GM21390 (cell line): ENCODE data around the gene ZFAND2B.

ENCODE experiments used
- ATAC-seq: cut with Tn5 transposase; IDR thresholded peaks from one replicate; pipeline ENCODE4 v1.9.1; 2021; ENCODE audit not compliant: unreplicated experiment

Gene ZFAND2B

GRCh38 chr2:219204425-219205164 lies 2.0 kb upstream of the ZFAND2B start:
- no peak for ATAC-seq

GRCh38 chr2:219205165-219205538 lies 1.4 kb upstream of the ZFAND2B start:
- no peak for ATAC-seq

DNA sequence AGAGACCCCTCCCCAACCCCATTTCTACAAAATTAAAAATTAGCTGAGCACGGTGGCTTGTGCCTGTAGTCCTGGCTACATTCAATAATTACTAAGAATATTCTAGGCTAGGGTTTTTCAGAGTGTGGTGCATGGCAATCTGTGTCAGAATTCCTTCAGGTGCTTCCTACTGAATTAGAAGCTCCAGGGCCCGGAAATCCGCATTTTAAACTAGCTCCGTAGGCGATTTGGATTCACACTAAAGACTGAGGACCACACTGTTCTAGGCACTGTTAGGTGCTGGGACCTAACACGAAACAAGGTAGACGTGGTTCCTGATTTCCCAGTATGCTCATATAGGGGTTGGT lies 628 bp upstream of the ZFAND2B start:
- no peak for ATAC-seq

GRCh38 chr2:219207134-219207883 lies 727 bp downstream of the ZFAND2B start:
- ATAC-seq, result no peak

DNA sequence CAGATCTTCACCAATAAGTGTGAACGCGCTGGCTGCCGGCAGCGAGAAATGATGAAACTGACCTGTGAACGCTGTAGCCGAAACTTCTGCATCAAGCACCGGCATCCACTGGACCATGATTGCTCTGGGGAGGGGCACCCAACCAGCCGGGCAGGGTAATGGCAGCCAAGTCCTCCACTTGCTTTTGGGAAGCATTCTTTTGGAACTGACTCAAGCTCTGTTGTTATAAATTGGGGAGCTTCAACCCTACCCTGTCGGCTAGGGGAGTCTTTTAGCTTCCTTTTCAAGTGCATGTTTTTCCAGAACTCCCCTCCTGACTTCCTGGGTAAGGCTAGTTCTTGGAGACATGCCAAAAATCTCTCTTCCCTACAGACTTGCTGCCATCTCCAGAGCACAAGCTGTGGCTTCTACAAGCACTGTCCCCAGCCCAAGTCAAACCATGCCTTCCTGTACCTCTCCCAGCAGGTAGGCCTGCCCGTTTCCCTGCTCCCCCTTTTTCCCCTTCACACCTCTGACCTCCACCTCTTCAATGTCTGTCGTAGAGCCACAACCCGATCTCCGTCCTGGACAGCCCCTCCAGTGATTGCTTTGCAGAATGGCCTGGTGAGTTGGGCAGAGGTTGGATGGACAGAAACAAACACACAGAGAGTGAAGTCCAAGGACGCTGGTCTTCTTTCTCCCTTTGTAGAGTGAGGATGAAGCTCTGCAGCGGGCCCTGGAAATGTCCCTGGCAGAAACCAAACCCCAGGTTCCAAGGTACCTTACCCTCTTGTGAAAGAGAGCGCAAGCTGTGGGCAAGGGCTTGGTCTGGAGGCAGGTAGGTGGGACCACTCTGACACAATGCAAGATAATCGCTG lies 1.5 kb downstream of the ZFAND2B start:
- ATAC-seq, result no peak

- ATAC-seq, result no peak
Measured at GRCh38 chr2:219209236-219210195, 2.9 kb downstream of the ZFAND2B start.

GRCh38 chr2:219210196-219210885 lies 3.8 kb downstream of the ZFAND2B start:
- no peak for ATAC-seq

- no peak for ATAC-seq
Measured at GRCh38 chr2:219210886-219211362, 4.3 kb downstream of the ZFAND2B start.

DNA sequence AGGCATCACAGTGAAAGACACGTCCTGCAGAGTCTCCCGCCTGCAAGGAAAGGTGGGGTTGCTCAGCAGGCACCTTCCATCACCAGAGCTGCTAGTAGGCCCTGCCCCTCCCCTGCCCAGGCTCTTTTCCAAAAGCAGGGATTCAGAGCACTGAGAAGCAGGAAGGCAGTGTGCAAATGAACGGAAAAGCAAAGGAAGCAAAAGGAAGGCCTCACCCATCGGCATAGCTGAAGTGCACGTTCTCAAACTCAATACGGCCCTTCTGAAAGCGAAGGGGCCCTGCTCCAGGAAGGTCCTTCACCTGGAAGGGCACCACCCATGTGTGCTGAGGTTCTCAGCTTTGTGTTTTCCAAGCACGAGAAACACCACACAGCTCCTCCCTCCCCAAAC lies 6.4 kb downstream of the ZFAND2B start:
- ATAC-seq, result no peak

GRCh38 chr2:219213486-219214071 lies 7.0 kb downstream of the ZFAND2B start:
- ATAC-seq, result no peak

DNA sequence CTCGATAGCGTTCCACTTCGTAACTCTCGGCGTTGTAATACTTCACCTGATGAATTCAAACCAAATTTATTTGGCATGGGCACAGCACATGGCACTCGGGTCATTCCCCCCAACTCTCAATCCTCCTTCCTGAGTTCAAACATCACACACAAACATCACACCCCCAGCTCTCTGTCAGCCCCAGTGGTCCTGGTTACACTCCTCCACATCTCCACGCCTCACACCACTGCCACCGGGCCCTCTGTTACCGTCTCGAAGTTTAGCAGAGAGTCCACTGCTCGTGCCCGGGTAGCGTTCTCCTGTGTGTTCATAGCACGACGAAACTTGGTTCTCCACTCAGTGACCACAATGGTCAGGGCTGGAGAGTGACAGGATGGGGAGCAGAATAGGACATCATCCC lies 7.6 kb downstream of the ZFAND2B start:
- ATAC-seq, result no peak

DNA sequence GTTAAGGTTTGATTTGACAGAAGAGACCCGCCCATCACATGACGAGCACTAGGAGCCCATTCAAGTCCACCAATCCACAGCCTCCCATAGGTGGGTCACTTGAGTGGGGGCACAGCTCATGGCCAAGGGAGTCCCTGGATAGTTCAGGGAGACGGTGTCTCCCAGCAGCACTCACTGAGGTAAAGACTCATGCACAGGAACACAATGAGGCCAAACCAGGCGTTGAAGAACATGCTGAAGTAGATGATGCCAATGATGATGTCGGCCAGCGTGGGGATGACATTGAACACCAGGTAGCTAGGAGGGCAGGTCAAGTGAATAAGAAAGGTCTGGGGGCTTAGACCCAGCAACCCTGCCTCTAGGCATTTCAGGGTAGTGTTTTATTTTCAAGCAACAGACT lies 8.2 kb downstream of the ZFAND2B start:
- no peak for ATAC-seq

GRCh38 chr2:219215871-219216534 lies 9.4 kb downstream of the ZFAND2B start:
- no peak for ATAC-seq

- ATAC-seq, result no peak
Measured at GRCh38 chr2:219216535-219216915, 9.9 kb downstream of the ZFAND2B start.

- peak; percentile 35 for ATAC-seq
Measured at GRCh38 chr2:219218217-219218731, 11.7 kb downstream of the ZFAND2B start.

DNA sequence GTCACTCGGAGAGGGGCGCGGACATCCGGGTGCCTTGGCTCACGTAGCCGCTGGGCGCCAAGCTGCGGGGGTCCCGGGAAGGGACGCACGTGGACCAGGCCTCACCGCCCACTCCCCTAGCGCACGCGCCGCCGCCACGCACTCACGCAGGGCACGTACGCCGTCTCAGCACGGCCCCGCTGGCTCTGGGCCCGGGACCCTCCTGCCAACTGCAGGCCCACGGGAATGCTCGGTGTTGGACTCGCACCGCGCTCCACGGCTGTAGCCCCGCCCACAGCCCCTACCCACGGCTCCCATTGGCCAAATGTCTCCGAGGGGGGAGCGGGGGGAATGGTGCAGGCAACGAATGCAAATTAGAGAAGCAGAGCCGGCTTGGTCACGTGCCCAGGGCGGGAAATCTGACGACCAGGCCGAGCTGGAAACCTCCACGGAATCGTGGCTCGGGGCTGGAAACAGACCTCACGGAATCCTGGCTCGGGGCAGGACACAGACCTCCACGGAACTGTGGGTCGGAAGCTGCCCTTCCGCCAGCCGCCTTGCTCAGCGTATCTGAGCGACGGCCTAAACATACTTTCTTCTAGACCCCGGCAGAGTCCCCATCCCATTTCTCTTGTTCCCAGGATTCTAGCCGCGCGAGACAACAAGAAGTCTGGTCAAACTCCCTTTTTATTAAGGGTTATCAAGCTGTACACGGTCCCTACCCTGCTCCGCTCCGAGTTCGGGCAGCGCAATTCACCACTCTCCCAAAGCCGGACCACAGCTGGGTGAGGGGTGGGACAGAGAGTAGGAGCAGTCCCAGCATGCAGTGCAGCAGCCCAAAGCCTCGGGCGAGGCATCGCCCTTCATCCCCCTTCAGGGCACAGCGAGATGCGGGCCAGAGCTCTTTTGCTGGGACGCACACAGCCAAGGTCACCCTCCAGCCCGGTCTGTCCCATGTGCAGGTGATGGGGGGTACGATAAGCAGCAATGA lies 12.4 kb downstream of the ZFAND2B start, which contains the start of gene ABCB6:
Gene ABCB6 (minus strand): TSS at position 227 of the 970 bp plus-strand sequence. CDS start 285 bp downstream, outside the sequence.
- peak; percentile 83 for ATAC-seq

DNA sequence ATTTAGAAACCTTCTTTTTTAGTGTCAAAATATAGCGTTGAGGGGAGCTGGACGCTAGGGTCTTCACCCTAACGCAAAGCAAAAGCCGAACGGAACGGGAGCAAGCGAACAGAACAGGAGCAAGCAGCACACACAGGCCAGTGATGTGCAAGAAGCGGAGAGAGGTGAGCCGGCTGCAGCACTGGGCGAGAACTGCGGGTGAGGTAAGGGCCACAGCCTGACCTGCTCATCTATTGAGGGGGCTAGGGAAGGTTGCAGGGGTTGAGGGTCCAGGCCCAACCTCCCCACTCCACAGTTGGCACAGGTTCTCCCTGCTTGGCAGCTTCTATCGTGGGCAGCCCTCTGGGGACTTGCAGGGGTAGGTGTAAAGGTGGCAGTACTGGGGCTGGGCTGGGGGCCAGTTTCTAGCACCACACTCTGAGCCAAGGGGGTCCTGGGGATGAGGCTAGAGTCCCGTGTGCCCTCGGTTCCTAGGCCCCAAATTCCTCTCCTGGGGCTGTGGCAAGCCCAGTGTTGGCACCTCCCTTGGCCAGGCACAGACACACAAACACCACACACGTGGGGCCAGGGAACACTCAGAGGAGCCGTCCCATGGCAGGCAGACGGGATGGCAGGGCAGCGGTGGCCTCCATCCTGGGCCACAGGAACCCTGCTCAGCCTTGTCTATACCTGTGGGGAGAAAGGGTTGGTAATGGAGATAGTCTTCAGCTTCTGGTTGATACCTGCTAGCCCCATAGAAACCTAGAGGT lies 13.4 kb downstream of the ZFAND2B start:
- no peak for ATAC-seq
